ENCODE data around the gene MECR.

GRCh38 chr1:29278124-29278523 lies 47.4 kb upstream of the MECR start:
- no peak for TF ChIP-seq CEBPB (IDR thresholded peaks at IDR 0.05; ENCODE audit: borderline replicate concordance in 1 of 2, low read depth in 2 of 2, low read length in 2 of 2)
- no peak for TF ChIP-seq ZNF622 (IDR thresholded peaks at IDR 0.05)
- TF ChIP-seq, protein P1, sequence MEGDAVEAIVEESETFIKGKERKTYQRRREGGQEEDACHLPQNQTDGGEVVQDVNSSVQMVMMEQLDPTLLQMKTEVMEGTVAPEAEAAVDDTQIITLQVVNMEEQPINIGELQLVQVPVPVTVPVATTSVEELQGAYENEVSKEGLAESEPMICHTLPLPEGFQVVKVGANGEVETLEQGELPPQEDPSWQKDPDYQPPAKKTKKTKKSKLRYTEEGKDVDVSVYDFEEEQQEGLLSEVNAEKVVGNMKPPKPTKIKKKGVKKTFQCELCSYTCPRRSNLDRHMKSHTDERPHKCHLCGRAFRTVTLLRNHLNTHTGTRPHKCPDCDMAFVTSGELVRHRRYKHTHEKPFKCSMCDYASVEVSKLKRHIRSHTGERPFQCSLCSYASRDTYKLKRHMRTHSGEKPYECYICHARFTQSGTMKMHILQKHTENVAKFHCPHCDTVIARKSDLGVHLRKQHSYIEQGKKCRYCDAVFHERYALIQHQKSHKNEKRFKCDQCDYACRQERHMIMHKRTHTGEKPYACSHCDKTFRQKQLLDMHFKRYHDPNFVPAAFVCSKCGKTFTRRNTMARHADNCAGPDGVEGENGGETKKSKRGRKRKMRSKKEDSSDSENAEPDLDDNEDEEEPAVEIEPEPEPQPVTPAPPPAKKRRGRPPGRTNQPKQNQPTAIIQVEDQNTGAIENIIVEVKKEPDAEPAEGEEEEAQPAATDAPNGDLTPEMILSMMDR (IDR thresholded peaks at IDR 0.05 in 2 of 3, conservative IDR thresholded peaks at IDR 0.05 in 1 of 3; ENCODE audit: control insufficient read depth in 2 of 3, extremely low read depth in 1 of 3, insufficient read depth in 1 of 3, low read depth in 3 of 3, low read length in 3 of 3) = no peak
- TF ChIP-seq E4F1 (IDR thresholded peaks at IDR 0.05; ENCODE audit: borderline replicate concordance, partially characterized antibody) = no peak
- no peak for TF ChIP-seq NFIC (IDR thresholded peaks at IDR 0.05; ENCODE audit: low read depth, low read length)
- TF ChIP-seq SP1 (IDR thresholded peaks at IDR 0.05; ENCODE audit: low read depth, low read length) = no peak
